HepG2 (cell line): Measurements from ENCODE around the gene SLC4A5. TPM values are rescaled to one million over a fixed set of nuclear protein-coding genes. Genes with fewer than 3 reads are reported as not detected.

Experiments used
- ASH2L ChIP-seq: fragments of 300-600, 200-600 bp; sonication (generic); IDR thresholded peaks from 2 replicates; pipeline ENCODE4 v1.7.0; 2017; ENCODE audit warnings: low read depth, mild to moderate bottlenecking, moderate library complexity, mixed read lengths, low read length; ENCODE audit not compliant: insufficient read length
- DMTF1 ChIP-seq: sonication (generic); formaldehyde crosslinking; IDR thresholded peaks from 2 replicates; pipeline ENCODE4 v1.4.0; 2020; ENCODE audit warnings: mild to moderate bottlenecking, missing genetic modification reagents
- HMGXB4 ChIP-seq, 2 experiments: sonication (generic) in 1 of 2; formaldehyde crosslinking in 1 of 2; IDR thresholded peaks; 2 replicates each; pipeline versions ENCODE4 v1.4.0 to v1.6.1; 2018 to 2020; ENCODE audit warnings: missing genetic modification reagents in 2 of 2, borderline replicate concordance in 1 of 2, low read depth in 1 of 2, mild to moderate bottlenecking in 1 of 2, missing biosample characterization in 1 of 2
- KLF16 ChIP-seq, 2 experiments: sonication (generic) in 1 of 2; formaldehyde crosslinking in 1 of 2; IDR thresholded peaks; 2 replicates each; pipeline versions ENCODE4 v1.6.1 to v1.8.0; 2016 to 2023; ENCODE audit warnings: missing genetic modification reagents in 2 of 2, missing compliant biosample characterization in 1 of 2
- NFATC3 ChIP-seq: sonication (generic); formaldehyde crosslinking; IDR thresholded peaks from 2 replicates; pipeline ENCODE4 v1.5.1; 2020; ENCODE audit warnings: mild to moderate bottlenecking, missing genetic modification reagents
- NFE2 ChIP-seq: sonication (generic); formaldehyde crosslinking; IDR thresholded peaks from 2 replicates; pipeline ENCODE4 v1.4.0; 2020; ENCODE audit warnings: missing genetic modification reagents
- SIX4 ChIP-seq: sonication (generic); formaldehyde crosslinking; IDR thresholded peaks from 2 replicates; pipeline ENCODE4 v1.4.0; 2020; ENCODE audit warnings: missing genetic modification reagents
- TCF7L2 ChIP-seq: IDR thresholded peaks from 2 replicates; pipeline ENCODE4 v1.6.1; 2011; ENCODE audit warnings: mild to moderate bottlenecking, low read depth, low read length, moderate library complexity
- TFDP1 ChIP-seq: IDR thresholded peaks from 2 replicates; pipeline ENCODE4 v1.6.1; 2016; ENCODE audit warnings: missing compliant biosample characterization, missing genetic modification reagents, borderline replicate concordance
- TFDP2 ChIP-seq: sonication (generic); formaldehyde crosslinking; IDR thresholded peaks from 2 replicates; pipeline ENCODE4 v1.4.0; 2020; ENCODE audit warnings: missing genetic modification reagents
- UBTF ChIP-seq: sonication (generic); formaldehyde crosslinking; IDR thresholded peaks from 2 replicates; pipeline ENCODE4 v1.4.0; 2020; ENCODE audit warnings: mild to moderate bottlenecking, missing genetic modification reagents
- ZNF224 ChIP-seq: sonication (generic); formaldehyde crosslinking; IDR thresholded peaks from 2 replicates; pipeline ENCODE4 v1.5.0; 2020; ENCODE audit warnings: mild to moderate bottlenecking, missing genetic modification reagents
- ZNF317 ChIP-seq: sonication (generic); formaldehyde crosslinking; IDR thresholded peaks from 2 replicates; pipeline ENCODE4 v1.5.0; 2020; ENCODE audit warnings: mild to moderate bottlenecking, missing genetic modification reagents
- ZNF543 ChIP-seq: sonication (generic); formaldehyde crosslinking; IDR thresholded peaks from 2 replicates; pipeline ENCODE4 v1.4.0; 2020; ENCODE audit warnings: mild to moderate bottlenecking, missing genetic modification reagents
- ZNF564 ChIP-seq: sonication (generic); formaldehyde crosslinking; IDR thresholded peaks from 2 replicates; pipeline ENCODE4 v1.8.1; 2023; ENCODE audit warnings: mild to moderate bottlenecking, missing genetic modification reagents
- ZNF784 ChIP-seq: sonication (generic); formaldehyde crosslinking; IDR thresholded peaks from 2 replicates; pipeline ENCODE4 v1.5.1; 2020; ENCODE audit warnings: missing genetic modification reagents, mild to moderate bottlenecking, borderline replicate concordance
- ZNF841 ChIP-seq: sonication (generic); formaldehyde crosslinking; IDR thresholded peaks from 2 replicates; pipeline ENCODE4 v1.8.1; 2023; ENCODE audit warnings: missing genetic modification reagents, borderline replicate concordance
- ZSCAN22 ChIP-seq: sonication (generic); formaldehyde crosslinking; IDR thresholded peaks from 2 replicates; pipeline ENCODE4 v1.4.0; 2020; ENCODE audit warnings: mild to moderate bottlenecking, missing genetic modification reagents
- polyA plus RNA-seq, 8 experiments: library from polyadenylated mRNA; depleted of rRNA in 3 of 8; stranded (reverse) in 7 of 8; unstranded in 1 of 8; fragments of >200 nt; fragmentation: Illumina TruSeq in 4 of 8; extraction: Trizol in 4 of 8; gene quantifications; 2 replicates each; pipeline versions ENCODE4 v1.2.1 to v1.2.3, GENCODE V29; 2011 to 2016; ENCODE audit warnings: low read depth in 4 of 8, missing spikeins in 1 of 8, mixed read lengths in 1 of 8; ENCODE audit not compliant: insufficient read depth in 1 of 8
- total RNA-seq, 5 experiments: library from RNA; depleted of rRNA; stranded (reverse); fragments of >200 nt; fragmentation: Illumina TruSeq; extraction: Trizol; gene quantifications; 2 replicates each; pipeline ENCODE4 v1.2.3, GENCODE V29; 2016; ENCODE audit warnings: low read depth in 1 of 5

SLC4A5 gene
- total and polyA plus RNA-seq, 2 of the 13 experiments (the other 11 are each of a cell fraction or from before 2014, with no cell fraction given), result 0.50 TPM; not detected in 1

GRCh38 chr2:74391209-74391579 is 48.0 kb upstream of the SLC4A5 start (continued):
- TF ChIP-seq DMTF1 (CRISPR knock-in tag) (no peak), ZNF564 (CRISPR knock-in tag) (no peak), KLF16 (CRISPR knock-in tag; IDR thresholded peaks at IDR 0.05) (no peak), SIX4 (CRISPR knock-in tag) (no peak), TFDP1 (0 out of 2 replicates have a peak, but pooled peaks have one; percentile 24), ZNF841 (CRISPR knock-in tag) (no peak), HMGXB4 (CRISPR knock-in tag; IDR thresholded peaks at IDR 0.05; ENCODE audit: borderline replicate concordance in 1 of 2, low read depth in 1 of 2) (no peak), ZSCAN22 (CRISPR knock-in tag) (no peak), TFDP2 (CRISPR knock-in tag) (no peak), ZNF317 (CRISPR knock-in tag) (no peak), ASH2L (no peak), NFATC3 (no peak), UBTF (CRISPR knock-in tag) (no peak), TCF7L2 (no peak), ZNF784 (CRISPR knock-in tag) (peak; percentile 67; the same call in 1 of the 2 replicates), ZNF224 (no peak; the same call in 1 of the 2 replicates), ZNF543 (CRISPR knock-in tag) (0 out of 2 replicates have a peak, but pooled peaks have one; percentile 0), NFE2 (CRISPR knock-in tag) (no peak)
